HFFc6 (cell line): Measurements from ENCODE around the gene CYTH3. TPM values are rescaled to one million over a fixed set of nuclear protein-coding genes. Genes with fewer than 3 reads are reported as not detected.
A peak's percentile ranks its signal among the peaks of the same experiment; 100 is the strongest.

ENCODE experiments used
- DNase-seq: peaks from one replicate; pipeline ENCODE4 v3.0.0-alpha.2; 2018
- H3K27ac Mint-ChIP-seq: 2 replicates; pipeline ENCODE4 v1.8.0; 2020; ENCODE audit warnings: mild to moderate bottlenecking, mixed read lengths
- H3K27me3 Mint-ChIP-seq: 2 replicates; pipeline ENCODE4 v1.8.0; 2021; ENCODE audit warnings: mild to moderate bottlenecking, moderate library complexity, mixed read lengths; ENCODE audit not compliant: insufficient read depth
- H3K36me3 Mint-ChIP-seq: 2 replicates; pipeline ENCODE4 v1.8.0; 2021; ENCODE audit warnings: low read depth, mixed read lengths
- H3K4me1 Mint-ChIP-seq: 2 replicates; pipeline ENCODE4 v1.8.0; 2020; ENCODE audit warnings: low read depth, mixed read lengths
- H3K4me3 Mint-ChIP-seq: 2 replicates; pipeline ENCODE4 v1.8.0; 2020; ENCODE audit warnings: mild to moderate bottlenecking, moderate library complexity, mixed read lengths
- H3K9me3 Mint-ChIP-seq: 2 replicates; pipeline ENCODE4 v1.8.0; 2020; ENCODE audit warnings: mild to moderate bottlenecking, mixed read lengths
- total RNA-seq, 6 experiments: library from RNA; stranded (reverse); fragmentation: NEBNext Ultra II Directional; extraction: Animal tissue kit (Norgen Biotek cat#: 25700); gene quantifications; 2 replicates in 1 of 6; 3 replicates in 5 of 6; pipeline ENCODE4 v1.2.3, GENCODE V29; 2021
- TF ChIP-seq, protein P1 (sequence below): fragments of 200-600 bp; sonication (generic); IDR thresholded peaks from 2 replicates; pipeline ENCODE4 v1.5.0; 2021; ENCODE audit warnings: antibody characterized with exemption, mild to moderate bottlenecking

CYTH3 gene
- total RNA-seq, 6 experiments from 2014 or later = 38.6 to 53.6 (median 47.9) TPM

DNA sequence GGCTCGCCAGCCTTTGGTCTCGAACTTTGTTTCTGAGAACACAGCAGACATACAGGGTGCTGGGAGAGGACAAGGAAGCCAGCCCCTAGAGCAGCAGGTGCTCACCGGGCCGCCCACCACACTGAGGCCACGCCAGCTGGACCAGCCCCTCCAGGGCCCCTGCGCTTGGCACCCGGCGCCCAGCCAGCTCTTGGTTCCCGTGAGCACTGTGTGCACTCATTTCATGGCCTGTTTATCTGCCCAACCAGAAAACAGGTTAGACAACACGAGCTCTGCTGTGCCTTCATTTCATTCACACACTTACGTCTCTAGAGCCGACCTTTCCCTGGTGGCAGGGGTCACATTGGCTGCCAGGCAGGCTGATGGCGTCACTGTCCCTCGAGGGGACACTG, 104.0 kb downstream of the CYTH3 start:
- Mint-ChIP-seq H3K27me3 (peaks cover 4% of the 10 kb centered on the region), H3K4me3 (no peak overlapping the region), H3K36me3 (peaks cover 15% of the 10 kb centered on the region), H3K27ac (no peak overlapping the region), H3K4me1 (peaks cover 17% of the 10 kb centered on the region), H3K9me3 (no peaks in the 10 kb centered on the region)
- TF ChIP-seq, protein P1, sequence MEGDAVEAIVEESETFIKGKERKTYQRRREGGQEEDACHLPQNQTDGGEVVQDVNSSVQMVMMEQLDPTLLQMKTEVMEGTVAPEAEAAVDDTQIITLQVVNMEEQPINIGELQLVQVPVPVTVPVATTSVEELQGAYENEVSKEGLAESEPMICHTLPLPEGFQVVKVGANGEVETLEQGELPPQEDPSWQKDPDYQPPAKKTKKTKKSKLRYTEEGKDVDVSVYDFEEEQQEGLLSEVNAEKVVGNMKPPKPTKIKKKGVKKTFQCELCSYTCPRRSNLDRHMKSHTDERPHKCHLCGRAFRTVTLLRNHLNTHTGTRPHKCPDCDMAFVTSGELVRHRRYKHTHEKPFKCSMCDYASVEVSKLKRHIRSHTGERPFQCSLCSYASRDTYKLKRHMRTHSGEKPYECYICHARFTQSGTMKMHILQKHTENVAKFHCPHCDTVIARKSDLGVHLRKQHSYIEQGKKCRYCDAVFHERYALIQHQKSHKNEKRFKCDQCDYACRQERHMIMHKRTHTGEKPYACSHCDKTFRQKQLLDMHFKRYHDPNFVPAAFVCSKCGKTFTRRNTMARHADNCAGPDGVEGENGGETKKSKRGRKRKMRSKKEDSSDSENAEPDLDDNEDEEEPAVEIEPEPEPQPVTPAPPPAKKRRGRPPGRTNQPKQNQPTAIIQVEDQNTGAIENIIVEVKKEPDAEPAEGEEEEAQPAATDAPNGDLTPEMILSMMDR = no peak
- no peak for DNase-seq

DNA sequence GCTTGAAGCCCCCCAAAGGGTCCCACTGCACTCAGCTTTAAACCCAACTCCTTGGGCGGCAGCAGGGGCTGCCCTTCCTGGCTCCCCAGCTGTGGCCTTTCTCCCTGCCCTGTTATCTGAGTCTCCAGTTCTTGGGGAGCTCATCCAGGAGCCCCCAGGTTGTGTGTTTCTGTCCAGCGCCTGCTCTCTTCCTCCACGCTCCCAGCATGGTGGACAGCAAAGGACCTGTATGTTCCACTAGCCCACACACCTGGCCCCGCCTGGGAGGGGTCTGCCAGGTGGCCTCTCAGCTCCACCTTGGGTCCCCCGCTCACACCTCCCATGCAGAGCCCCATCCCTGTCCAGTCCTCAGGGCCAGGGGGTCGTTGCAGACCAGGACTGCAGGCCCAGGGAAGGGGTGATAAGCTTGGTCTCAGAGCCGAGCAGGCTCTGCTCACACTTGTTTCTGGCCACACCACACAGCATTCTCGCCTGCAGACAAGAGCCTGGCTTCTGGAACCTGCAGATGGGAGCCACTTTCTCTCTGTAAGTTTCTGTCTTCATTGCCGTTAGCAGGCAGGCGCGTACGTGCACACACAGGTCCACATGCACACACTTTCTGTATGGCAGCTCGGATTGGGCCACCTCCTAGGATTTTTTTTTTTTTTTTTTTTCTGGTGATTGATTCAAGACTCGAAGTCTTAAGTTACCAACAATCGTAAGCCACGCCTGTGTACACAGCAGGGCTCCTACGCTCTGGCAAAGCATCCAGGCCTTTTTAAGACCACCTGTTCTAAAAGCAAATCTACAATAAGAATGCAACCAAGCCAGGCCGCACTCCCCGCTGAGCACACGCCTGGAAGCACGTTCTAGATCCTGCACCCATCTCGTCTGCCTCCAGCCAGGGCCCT, 104.6 kb downstream of the CYTH3 start:
- DNase-seq = no peak
- Mint-ChIP-seq H3K4me1 (peaks cover 10% of the 10 kb centered on the region), H3K36me3 (peaks cover 9% of the 10 kb centered on the region), H3K4me3 (no peak overlapping the region), H3K27ac (no peak overlapping the region), H3K27me3 (peaks cover 4% of the 10 kb centered on the region), H3K9me3 (no peaks in the 10 kb centered on the region)
- TF ChIP-seq, protein P1 = no peak

- Mint-ChIP-seq H3K4me3 (no peak overlapping the region), H3K4me1 (peaks cover 3% of the 10 kb centered on the region), H3K36me3 (peaks cover 6% of the 10 kb centered on the region), H3K9me3 (no peaks in the 10 kb centered on the region), H3K27me3 (peaks cover 4% of the 10 kb centered on the region), H3K27ac (peak overlapping the region; percentile 42; the same call in 1 of the 2 replicates)
- DNase-seq = no peak
- TF ChIP-seq, protein P1 = no peak
Observed at GRCh38 chr7:6167004-6167551, 105.3 kb downstream of the CYTH3 start.

- Mint-ChIP-seq H3K36me3 (peaks cover 9% of the 10 kb centered on the region), H3K4me3 (no peak overlapping the region), H3K9me3 (no peaks in the 10 kb centered on the region), H3K27me3 (peaks cover 4% of the 10 kb centered on the region), H3K27ac (peak overlapping the region; percentile 42; the same call in 1 of the 2 replicates), H3K4me1 (0 out of 2 replicates have a peak, but pooled peaks cover 3% of the 10 kb centered on the region)
- no peak for DNase-seq
- TF ChIP-seq, protein P1 = no peak
Observed at GRCh38 chr7:6166443-6166891, 106.0 kb downstream of the CYTH3 start.

- Mint-ChIP-seq H3K4me3 (no peak overlapping the region), H3K9me3 (no peaks in the 10 kb centered on the region), H3K27ac (no peak overlapping the region; the same call in 1 of the 2 replicates), H3K36me3 (peaks cover 16% of the 10 kb centered on the region), H3K27me3 (peaks cover 4% of the 10 kb centered on the region), H3K4me1 (peaks cover 10% of the 10 kb centered on the region)
- no peak for DNase-seq
- TF ChIP-seq, protein P1 = no peak
Observed at GRCh38 chr7:6165521-6166320, 106.7 kb downstream of the CYTH3 start.
